Uterus (tissue), 4 donors: ENCODE results near the gene CHST11. TPM values are rescaled to one million over a fixed set of nuclear protein-coding genes. Genes with fewer than 3 reads are reported as not detected.

ENCODE experiments used
- DNase-seq, 2 donors: peaks; one replicate each; pipeline ENCODE4 v3.0.0-alpha.2; 2019 to 2020
- H3K27ac ChIP-seq, 2 donors: fragments of 200-600 bp; sonication (generic); 1 replicate in 1 of 2; 2 replicates in 1 of 2; pipeline ENCODE4 v1.5.1; 2016 to 2018
- H3K27me3 ChIP-seq, 2 donors: fragments of 200-600 bp; sonication (generic); one replicate each; pipeline ENCODE4 v1.5.1; 2018 to 2019; ENCODE audit warnings: control low read depth in 1 of 2
- H3K36me3 ChIP-seq, 2 donors: fragments of 200-600 bp; sonication (generic); one replicate each; pipeline ENCODE4 v1.5.1; 2019; ENCODE audit warnings: control low read depth in 1 of 2
- H3K4me1 ChIP-seq, 2 donors: fragments of 200-600 bp; sonication (generic); one replicate each; pipeline ENCODE4 v1.5.1; 2018 to 2019; ENCODE audit warnings: control low read depth in 1 of 2
- H3K4me3 ChIP-seq, 2 donors: fragments of 200-600 bp; sonication (generic); 1 replicate in 1 of 2; 2 replicates in 1 of 2; pipeline ENCODE4 v1.5.1; 2018 to 2019; ENCODE audit warnings: mild to moderate bottlenecking in 1 of 2
- H3K9me3 ChIP-seq, 2 donors: fragments of 200-600 bp; sonication (generic); one replicate each; pipeline ENCODE4 v1.5.1; 2019; ENCODE audit warnings: control low read depth in 1 of 2
- POLR2A ChIP-seq, 2 donors: fragments of 450-650 bp; IDR thresholded peaks; one replicate each; pipeline ENCODE4 v1.6.1; 2016; ENCODE audit warnings: antibody characterized with exemption in 2 of 2, mild to moderate bottlenecking in 1 of 2, moderate library complexity in 1 of 2
- intact Hi-C: fragments of 100-400 bp; cut with DNase I; formaldehyde crosslinking; loops from one replicate; pipeline ENCODE4 v1.15.1; 2023; ENCODE audit warnings: low total_unique reads
- total RNA-seq, 4 donors: library from RNA; depleted of rRNA in 3 of 4; stranded (reverse); fragments of >200 nt in 3 of 4; gene quantifications; one replicate each; pipeline versions ENCODE4 v1.1.0 to v1.2.4, GENCODE V29; 2014 to 2023
- TF ChIP-seq, protein P1 (sequence below), 4 experiments: fragments of 200-600 bp in 2 of 4; fragments of 450-650 bp in 2 of 4; sonication (generic) in 2 of 4; IDR thresholded peaks; one replicate each; pipeline ENCODE4 v1.5.1; 2016 to 2019; ENCODE audit warnings: antibody characterized with exemption in 4 of 4, mild to moderate bottlenecking in 2 of 4, moderate library complexity in 1 of 4
- donor health status: DM: yes; HTN: yes; CAD: no.

CHST11 gene
- total RNA-seq, 4 donors from 2014 or later, result 21.0 to 82.1 (median 58.7) TPM

DNA sequence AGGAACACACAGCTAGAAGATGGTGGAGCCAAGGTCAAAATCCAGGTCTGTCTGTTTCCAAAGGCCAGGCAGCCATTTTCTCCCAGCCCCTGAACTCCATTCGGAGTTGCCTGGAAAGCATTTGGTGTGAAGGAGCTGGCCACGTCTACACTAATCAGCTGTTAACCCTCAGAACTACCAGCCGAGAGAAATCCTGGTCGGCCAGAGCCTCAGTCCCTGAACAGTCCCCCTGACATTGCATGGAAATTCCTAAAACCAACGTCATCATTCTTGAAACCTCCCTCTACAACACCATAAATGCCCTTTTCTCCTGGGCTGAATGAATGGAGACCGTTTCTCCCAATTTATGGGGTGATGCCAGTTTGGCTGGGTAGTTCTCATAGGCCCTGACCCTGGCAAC is 255.7 kb downstream of the CHST11 start:
- intact Hi-C loops, result no loop called here
- DNase-seq, result no peak
- Histone ChIP-seq H3K27ac (no peak overlapping the region), H3K9me3 (no peaks in the 10 kb centered on the region), H3K4me3 (no peak overlapping the region), H3K27me3 (no peaks in the 10 kb centered on the region), H3K4me1 (no peaks in the 10 kb centered on the region), H3K36me3 (no peaks in the 10 kb centered on the region)
- TF ChIP-seq POLR2A (IDR thresholded peaks at IDR 0.05), result no peak
- TF ChIP-seq, protein P1, sequence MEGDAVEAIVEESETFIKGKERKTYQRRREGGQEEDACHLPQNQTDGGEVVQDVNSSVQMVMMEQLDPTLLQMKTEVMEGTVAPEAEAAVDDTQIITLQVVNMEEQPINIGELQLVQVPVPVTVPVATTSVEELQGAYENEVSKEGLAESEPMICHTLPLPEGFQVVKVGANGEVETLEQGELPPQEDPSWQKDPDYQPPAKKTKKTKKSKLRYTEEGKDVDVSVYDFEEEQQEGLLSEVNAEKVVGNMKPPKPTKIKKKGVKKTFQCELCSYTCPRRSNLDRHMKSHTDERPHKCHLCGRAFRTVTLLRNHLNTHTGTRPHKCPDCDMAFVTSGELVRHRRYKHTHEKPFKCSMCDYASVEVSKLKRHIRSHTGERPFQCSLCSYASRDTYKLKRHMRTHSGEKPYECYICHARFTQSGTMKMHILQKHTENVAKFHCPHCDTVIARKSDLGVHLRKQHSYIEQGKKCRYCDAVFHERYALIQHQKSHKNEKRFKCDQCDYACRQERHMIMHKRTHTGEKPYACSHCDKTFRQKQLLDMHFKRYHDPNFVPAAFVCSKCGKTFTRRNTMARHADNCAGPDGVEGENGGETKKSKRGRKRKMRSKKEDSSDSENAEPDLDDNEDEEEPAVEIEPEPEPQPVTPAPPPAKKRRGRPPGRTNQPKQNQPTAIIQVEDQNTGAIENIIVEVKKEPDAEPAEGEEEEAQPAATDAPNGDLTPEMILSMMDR (IDR thresholded peaks at IDR 0.05), result no peak

DNA sequence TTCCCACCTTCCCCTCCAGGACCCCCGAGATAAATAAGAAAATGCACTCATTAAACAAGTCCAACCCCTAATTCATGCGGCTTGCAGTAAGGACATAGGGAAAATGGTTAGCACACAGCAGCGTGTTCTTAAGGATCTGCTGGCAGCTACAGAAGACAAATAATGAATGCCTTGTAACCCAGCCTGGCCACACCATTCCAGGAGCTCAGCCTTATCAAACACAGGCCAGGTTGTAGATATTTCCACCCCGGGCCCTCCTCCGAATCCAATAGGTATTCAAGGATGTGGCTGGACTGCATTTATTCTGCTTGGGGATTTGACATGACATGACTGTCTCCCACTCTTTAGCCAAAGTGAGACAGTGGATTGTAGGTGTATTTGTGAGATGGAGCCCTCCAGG is 256.2 kb downstream of the CHST11 start:
- Histone ChIP-seq H3K36me3 (no peaks in the 10 kb centered on the region), H3K27ac (no peak overlapping the region), H3K4me3 (no peak overlapping the region), H3K27me3 (no peaks in the 10 kb centered on the region), H3K4me1 (no peaks in the 10 kb centered on the region), H3K9me3 (no peaks in the 10 kb centered on the region)
- TF ChIP-seq, protein P1 (IDR thresholded peaks at IDR 0.05), result no peak
- no peak for TF ChIP-seq POLR2A (IDR thresholded peaks at IDR 0.05)
- no peak for DNase-seq
- intact Hi-C loops, result no loop called here

DNA sequence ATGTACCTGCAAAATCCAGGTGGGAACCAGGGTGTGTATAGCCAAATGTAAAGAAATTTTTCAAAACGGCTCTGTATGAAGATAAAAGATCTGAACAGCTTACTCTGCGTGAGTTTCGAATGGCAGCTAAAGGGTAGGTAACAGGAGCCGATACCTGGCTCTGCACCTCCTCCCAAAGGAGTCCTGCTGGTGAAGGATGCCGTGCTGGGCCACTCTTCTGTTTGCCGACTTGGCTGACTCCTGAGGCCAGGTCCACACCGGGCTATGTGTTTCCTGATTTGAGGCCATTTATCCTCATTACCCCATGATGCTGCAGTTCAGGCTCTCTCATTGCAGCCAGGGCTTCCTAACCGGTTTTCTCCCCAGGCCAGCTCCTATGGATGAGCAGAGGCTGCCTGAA is 256.7 kb downstream of the CHST11 start:
- no peaks in the 10 kb centered on the region for H3K4me1 ChIP-seq
- DNase-seq, result no peak
- intact Hi-C loops, result no loop called here
- no peak overlapping the region for H3K27ac ChIP-seq
- TF ChIP-seq POLR2A (IDR thresholded peaks at IDR 0.05), result no peak
- TF ChIP-seq, protein P1 (IDR thresholded peaks at IDR 0.05), result no peak
- H3K9me3 ChIP-seq, result no peaks in the 10 kb centered on the region
- H3K36me3 ChIP-seq, result no peaks in the 10 kb centered on the region
- H3K4me3 ChIP-seq, result no peak overlapping the region
- no peaks in the 10 kb centered on the region for H3K27me3 ChIP-seq

GRCh38 chr12:104714369-104714768 is 257.6 kb downstream of the CHST11 start:
- H3K27ac ChIP-seq, result no peak overlapping the region
- H3K4me3 ChIP-seq, result no peak overlapping the region
- DNase-seq, result no peak
- no peaks in the 10 kb centered on the region for H3K36me3 ChIP-seq
- intact Hi-C loops, result no loop called here
- H3K4me1 ChIP-seq, result no peaks in the 10 kb centered on the region
- H3K9me3 ChIP-seq, result no peaks in the 10 kb centered on the region
- H3K27me3 ChIP-seq, result no peaks in the 10 kb centered on the region
- TF ChIP-seq, protein P1 (IDR thresholded peaks at IDR 0.05), result no peak
- TF ChIP-seq POLR2A (IDR thresholded peaks at IDR 0.05), result no peak

DNA sequence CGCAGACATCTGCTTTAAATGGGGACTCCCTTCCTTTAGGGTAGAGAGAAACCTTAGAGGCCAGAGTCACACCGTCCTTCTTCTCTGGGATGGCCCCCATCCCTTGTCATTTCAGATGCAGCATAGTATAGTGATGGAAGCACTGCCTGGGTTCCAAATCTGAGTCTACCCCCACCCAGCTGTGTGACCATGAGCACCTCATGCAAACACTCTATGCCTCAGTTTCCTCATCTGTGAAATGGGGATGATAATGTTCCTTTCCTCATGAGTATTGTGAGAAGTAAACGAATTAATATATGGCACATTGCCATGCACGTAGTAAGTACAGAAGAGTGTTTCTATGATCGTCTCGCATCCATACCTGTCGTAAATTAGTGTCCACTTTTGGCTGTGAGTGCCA is 259.4 kb downstream of the CHST11 start:
- intact Hi-C loops, result no loop called here
- TF ChIP-seq, protein P1 (IDR thresholded peaks at IDR 0.05), result no peak
- no peak for TF ChIP-seq POLR2A (IDR thresholded peaks at IDR 0.05)
- DNase-seq, result no peak
- Histone ChIP-seq H3K4me1 (no peaks in the 10 kb centered on the region), H3K27ac (no peak overlapping the region), H3K9me3 (no peaks in the 10 kb centered on the region), H3K27me3 (no peaks in the 10 kb centered on the region), H3K4me3 (no peak overlapping the region), H3K36me3 (no peaks in the 10 kb centered on the region)
